HCEC 1CT (cell line): ENCODE results near the gene EWSR1.

ENCODE experiments used
- DNase-seq: peaks from one replicate; pipeline ENCODE4 v3.0.0-alpha.2; 2017

The EWSR1 gene

DNA sequence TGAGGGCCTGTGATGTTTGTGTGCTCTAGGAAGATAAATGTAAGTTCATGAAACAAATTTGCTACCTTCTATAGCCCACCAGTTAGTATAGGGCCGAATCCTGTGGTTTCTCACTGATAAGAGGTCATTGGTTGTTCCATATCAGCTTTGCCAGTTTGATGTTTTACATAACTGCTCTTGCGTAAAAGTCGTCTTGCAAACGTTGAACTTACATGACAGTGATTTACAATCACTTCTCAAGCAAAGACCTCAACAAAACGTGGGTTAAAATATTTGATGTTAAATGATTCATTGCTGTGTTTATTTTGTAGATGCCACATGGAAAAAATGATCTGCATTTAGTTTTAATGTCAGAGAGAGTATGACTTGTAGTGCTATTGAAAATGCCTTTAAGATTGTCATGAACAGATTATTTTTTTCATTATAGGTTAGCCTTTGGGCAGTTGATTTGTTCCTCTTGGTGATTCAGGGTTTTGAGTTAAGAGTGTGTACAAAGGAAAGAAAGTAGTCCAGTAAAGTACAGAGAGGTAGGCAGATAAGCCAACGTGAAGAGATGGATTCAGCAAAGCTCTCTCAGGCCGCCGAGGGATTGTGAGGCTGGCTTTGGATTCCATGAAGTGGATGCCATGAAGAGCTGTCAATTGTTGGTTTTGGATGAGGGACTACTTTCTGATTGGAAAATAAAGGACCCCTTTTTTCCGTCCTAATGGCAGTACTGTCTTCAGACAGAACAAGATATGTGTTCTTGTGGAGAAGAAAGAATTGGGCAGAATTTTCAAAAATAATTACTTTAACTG, 2.6 kb downstream of the EWSR1 start:
- DNase-seq: peak; percentile 67

GRCh38 chr22:29272624-29273023, 4.6 kb downstream of the EWSR1 start:
- DNase-seq: no peak

- no peak for DNase-seq
Observed at GRCh38 chr22:29275167-29275566, 7.1 kb downstream of the EWSR1 start.

- DNase-seq: no peak
Observed at GRCh38 chr22:29275819-29276565, 7.9 kb downstream of the EWSR1 start.

GRCh38 chr22:29277927-29278326, 9.9 kb downstream of the EWSR1 start:
- no peak for DNase-seq

GRCh38 chr22:29284196-29284595, 16.1 kb downstream of the EWSR1 start:
- no peak for DNase-seq

DNA sequence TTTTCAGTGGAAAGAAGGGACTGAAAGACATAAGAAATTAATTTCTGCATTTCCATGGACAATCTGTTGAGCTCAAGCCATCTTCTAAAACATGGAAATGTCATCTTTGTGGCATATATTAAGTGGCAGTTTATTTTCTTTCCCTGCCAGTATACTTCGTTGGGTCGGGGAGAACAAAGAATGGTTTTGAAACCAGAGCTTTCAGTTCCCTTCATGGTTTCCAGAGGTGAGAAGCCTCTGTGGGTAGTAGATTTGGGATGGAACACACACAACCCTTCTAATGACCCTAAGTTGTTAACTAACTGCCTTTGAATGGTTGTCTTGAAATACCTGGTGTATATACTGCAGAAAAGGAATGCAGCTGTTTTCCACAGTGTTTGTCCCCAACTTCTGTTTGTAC, 20.8 kb downstream of the EWSR1 start:
- DNase-seq: no peak

GRCh38 chr22:29290061-29290460, 22.0 kb downstream of the EWSR1 start:
- DNase-seq: no peak

DNA sequence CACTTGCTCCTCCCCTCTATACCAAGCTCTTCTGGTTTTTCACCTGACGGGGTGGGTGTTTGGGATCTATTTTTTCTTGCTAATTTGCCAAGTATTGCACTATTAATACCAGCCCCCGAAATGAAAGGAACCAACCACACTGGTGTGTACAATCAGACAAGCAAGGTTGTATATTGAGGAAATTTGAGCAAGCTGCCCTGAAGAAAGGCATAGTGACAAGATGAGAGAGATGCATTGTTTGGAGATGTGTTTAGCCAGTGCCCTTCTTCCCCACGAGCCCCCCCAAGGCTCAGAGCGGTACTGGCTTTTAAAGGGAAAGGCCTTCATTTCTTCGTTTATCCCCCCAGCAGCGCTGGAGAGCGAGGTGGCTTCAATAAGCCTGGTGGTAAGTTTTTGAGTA, 23.1 kb downstream of the EWSR1 start:
- DNase-seq: no peak

DNA sequence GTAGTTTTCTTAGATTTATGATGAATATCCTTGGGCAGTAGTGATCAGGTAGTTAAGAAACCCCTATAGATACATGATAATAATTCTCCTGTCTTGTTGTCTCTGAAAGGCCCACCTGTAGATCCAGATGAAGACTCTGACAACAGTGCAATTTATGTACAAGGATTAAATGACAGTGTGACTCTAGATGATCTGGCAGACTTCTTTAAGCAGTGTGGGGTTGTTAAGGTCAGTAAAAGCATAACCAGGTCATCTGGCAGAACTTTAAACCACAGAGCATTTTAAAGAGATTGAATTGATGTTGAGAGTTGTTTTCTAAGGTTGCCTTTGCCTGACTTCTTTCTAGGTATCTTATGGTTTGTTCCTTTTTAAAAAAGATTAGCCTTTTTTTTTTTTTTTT, 24.3 kb downstream of the EWSR1 start:
- no peak for DNase-seq

DNA sequence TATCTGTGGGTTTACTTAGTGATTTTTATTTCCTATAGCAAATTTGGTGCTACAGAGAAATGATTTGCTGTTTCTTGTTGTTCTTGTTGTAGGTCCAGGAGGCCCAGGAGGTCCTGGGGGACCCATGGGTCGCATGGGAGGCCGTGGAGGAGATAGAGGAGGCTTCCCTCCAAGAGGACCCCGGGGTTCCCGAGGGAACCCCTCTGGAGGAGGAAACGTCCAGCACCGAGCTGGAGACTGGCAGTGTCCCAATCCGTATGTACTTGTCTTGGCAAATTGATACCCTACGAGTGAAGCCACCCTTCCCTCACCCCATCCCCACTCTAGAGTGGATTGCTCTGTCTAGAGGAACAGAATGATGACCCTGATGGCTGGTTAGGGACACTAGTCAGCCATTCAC, 30.6 kb downstream of the EWSR1 start:
- no peak for DNase-seq

DNA sequence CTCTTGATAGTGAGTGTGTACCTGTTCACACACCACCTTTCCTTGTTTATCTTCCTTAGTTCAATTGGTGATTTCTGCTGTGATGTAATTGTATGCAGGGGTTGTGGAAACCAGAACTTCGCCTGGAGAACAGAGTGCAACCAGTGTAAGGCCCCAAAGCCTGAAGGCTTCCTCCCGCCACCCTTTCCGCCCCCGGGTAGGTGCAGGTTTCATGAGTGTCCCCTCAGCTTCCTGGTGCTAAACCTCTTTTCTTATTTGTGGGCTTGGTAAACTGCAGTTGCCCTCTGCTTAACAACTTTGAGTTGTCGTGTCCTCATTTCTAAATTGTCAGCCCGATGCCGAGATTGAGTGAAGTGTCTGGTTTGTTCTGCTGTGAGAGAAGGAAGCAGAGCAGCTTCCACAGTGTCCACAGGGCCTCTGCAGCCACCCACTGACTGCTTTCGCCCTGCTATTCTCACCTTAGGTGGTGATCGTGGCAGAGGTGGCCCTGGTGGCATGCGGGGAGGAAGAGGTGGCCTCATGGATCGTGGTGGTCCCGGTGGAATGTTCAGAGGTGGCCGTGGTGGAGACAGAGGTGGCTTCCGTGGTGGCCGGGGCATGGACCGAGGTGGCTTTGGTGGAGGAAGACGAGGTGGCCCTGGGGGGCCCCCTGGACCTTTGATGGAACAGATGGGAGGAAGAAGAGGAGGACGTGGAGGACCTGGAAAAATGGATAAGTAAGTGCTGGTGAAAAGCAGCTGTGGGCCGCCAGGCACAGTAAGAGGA, 31.2 kb downstream of the EWSR1 start:
- no peak for DNase-seq

- DNase-seq: no peak
Observed at GRCh38 chr22:29300467-29300806, 32.4 kb downstream of the EWSR1 start.

DNA sequence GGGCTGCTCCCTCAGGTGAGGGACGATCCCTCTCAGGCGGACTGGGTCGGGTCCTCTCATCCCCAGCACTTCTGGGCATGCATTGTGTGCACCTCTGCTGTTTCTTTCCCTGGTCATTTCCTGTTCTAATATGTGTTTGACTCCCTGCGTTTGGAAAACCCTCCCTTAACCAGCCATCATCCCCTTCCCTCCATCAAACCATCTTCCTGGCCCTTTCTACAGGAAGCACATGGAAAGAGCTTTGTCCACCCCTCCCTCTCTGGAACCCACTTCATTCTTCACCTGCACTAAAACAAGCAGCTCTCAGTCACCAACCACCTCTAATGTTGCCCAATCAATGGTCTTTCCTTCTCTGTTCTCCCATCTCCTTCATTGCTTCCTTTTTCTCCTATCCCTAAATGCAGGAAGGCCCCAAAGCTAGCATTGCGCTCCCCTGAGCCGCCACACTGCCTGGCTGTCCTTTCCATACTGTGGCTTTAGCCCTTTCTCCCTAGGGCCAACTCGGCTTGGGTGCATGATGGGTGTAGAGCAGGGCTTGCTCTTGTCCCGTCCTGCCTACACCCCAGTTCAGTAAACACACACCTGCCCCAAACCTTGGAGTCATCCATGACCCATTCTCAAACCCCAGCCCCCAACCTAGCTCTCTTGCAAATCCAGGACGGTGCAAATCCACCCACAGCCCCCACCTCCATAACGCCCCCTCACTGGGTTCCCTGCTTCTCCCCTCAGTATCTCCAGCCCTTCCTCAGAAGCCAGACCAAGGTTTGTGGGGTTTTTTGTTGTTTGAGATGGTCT, 32.9 kb downstream of the EWSR1 start:
- no peak for DNase-seq

- no peak for DNase-seq
Observed at GRCh38 chr22:29301716-29302401, 33.8 kb downstream of the EWSR1 start.

GRCh38 chr22:29302402-29302680, 34.3 kb downstream of the EWSR1 start:
- no peak for DNase-seq

GRCh38 chr22:29302681-29303465, 34.8 kb downstream of the EWSR1 start:
- no peak for DNase-seq

GRCh38 chr22:29305836-29306174, 37.7 kb downstream of the EWSR1 start:
- no peak for DNase-seq

- peak; percentile 86 for DNase-seq
Observed at GRCh38 chr22:29306175-29306834, 38.2 kb downstream of the EWSR1 start, which contains the start of gene GAS2L1. GAS2L1 (plus strand) TSS chr22:29306650; CDS start chr22:29308106, 1,456 bp downstream.

- DNase-seq: peak; percentile 76
Observed at GRCh38 chr22:29306835-29307595, 38.9 kb downstream of the EWSR1 start.
